ENCODE results near the gene JDP2. TPM values are rescaled to one million over a fixed set of nuclear protein-coding genes. Genes with fewer than 3 reads are reported as not detected.

Gene JDP2
- total RNA-seq, 1 experiment from 2014 or later, result 22.8 TPM

GRCh38 chr14:75434138-75434889, 6.5 kb downstream of the JDP2 start:
- Histone ChIP-seq H3K4me2 (ENCODE audit: insufficient read depth, insufficient read length, low read length) (no peak overlapping the region), H4K20me1 (ENCODE audit: control insufficient read depth, insufficient read depth, insufficient read length) (peaks cover 3% of the 10 kb centered on the region), H3K23me2 (ENCODE audit: insufficient read length, low read depth, low read length, poor library complexity, severe bottlenecking) (no peaks in the 10 kb centered on the region), H3K18ac (ENCODE audit: insufficient read length, low read depth, low read length) (no peak overlapping the region), H2BK15ac (ENCODE audit: low read depth, low read length) (no peak overlapping the region), H3K79me2 (ENCODE audit: insufficient read depth, low read length) (peaks cover 1% of the 10 kb centered on the region; the same call in 1 of the 2 replicates), H4K5ac (ENCODE audit: insufficient read length, low read depth, low read length) (no peak overlapping the region), H3K14ac (ENCODE audit: insufficient read depth, low read length) (no peak overlapping the region), H3K4ac (ENCODE audit: low read depth, low read length) (no peak overlapping the region), H3K4me1 (ENCODE audit: insufficient read depth, low read length) (peaks cover 8% of the 10 kb centered on the region; the same call in 1 of the 2 replicates), H3T11ph (ENCODE audit: low read length) (no peak overlapping the region), H4K8ac (replicated peaks; ENCODE audit: insufficient read length, low read depth, low read length) (no peak overlapping the region), H4K91ac (ENCODE audit: insufficient read length, low read depth, low read length) (no peak overlapping the region), H2BK12ac (ENCODE audit: insufficient read length, low read depth, low read length) (no peak overlapping the region), H2AFZ (ENCODE audit: low read length) (no peak overlapping the region), H3K27me3 (ENCODE audit: insufficient read depth, low read length) (no peaks in the 10 kb centered on the region), H2AK5ac (ENCODE audit: insufficient read length, low read length) (no peak overlapping the region), H3K56ac (ENCODE audit: insufficient read length, low read depth, low read length) (no peak overlapping the region), H3K9ac (ENCODE audit: extremely low read depth, insufficient read length, low read length) (no peak overlapping the region), H2BK20ac (ENCODE audit: low read depth, low read length, poor library complexity, severe bottlenecking) (no peak overlapping the region), H2BK120ac (ENCODE audit: low read depth, low read length, poor library complexity, severe bottlenecking) (no peak overlapping the region), H3K23ac (ENCODE audit: insufficient read length, low read depth, low read length) (no peak overlapping the region), H2BK5ac (ENCODE audit: insufficient read length, low read length) (no peak overlapping the region), H3K79me1 (ENCODE audit: insufficient read depth, low read depth, low read length, poor library complexity, severe bottlenecking) (no peaks in the 10 kb centered on the region), H3K9me3 (ENCODE audit: control insufficient read depth, low read depth, low read length) (no peaks in the 10 kb centered on the region), H3K27ac (ENCODE audit: insufficient read length, low read depth, low read length) (no peak overlapping the region)
- Mint-ChIP-seq H3K4me3 (no peak overlapping the region), H3K4me1 (peaks cover 34 to 42% of the 10 kb centered on the region in 2 experiments), H3K9me3 (no peaks in the 10 kb centered on the region), H3K36me3 (ENCODE audit: insufficient read depth in 1 of 3, low read depth in 3 of 3) (peaks cover 16 to 47% (median 32%) of the 10 kb centered on the region in 3 experiments; a peak in 6 of 7 replicates), H3K27me3 (ENCODE audit: low read depth) (peaks cover 4% of the 10 kb centered on the region; the same call in 1 of the 2 replicates), H3K27ac (0 out of 7 replicates have a peak overlapping the region, but pooled peaks of 1 of the 3 experiments have one; percentile 18)
- WGBS (ENCODE audit: extremely low coverage, insufficient read length, low lambda C conversion rate), result no CpG with 5 or more reads among the region's 6 CpGs
- TF ChIP-seq, protein P1, sequence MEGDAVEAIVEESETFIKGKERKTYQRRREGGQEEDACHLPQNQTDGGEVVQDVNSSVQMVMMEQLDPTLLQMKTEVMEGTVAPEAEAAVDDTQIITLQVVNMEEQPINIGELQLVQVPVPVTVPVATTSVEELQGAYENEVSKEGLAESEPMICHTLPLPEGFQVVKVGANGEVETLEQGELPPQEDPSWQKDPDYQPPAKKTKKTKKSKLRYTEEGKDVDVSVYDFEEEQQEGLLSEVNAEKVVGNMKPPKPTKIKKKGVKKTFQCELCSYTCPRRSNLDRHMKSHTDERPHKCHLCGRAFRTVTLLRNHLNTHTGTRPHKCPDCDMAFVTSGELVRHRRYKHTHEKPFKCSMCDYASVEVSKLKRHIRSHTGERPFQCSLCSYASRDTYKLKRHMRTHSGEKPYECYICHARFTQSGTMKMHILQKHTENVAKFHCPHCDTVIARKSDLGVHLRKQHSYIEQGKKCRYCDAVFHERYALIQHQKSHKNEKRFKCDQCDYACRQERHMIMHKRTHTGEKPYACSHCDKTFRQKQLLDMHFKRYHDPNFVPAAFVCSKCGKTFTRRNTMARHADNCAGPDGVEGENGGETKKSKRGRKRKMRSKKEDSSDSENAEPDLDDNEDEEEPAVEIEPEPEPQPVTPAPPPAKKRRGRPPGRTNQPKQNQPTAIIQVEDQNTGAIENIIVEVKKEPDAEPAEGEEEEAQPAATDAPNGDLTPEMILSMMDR (conservative IDR thresholded peaks at IDR 0.05), result no peak
- no peak for DNase-seq
